Body of pancreas (tissue), 4 donors: ENCODE results near the gene CCDC85A.

Experiments used
- POLR2A ChIP-seq, 3 donors: fragments of 450-650 bp; IDR thresholded peaks; one replicate each; pipeline ENCODE4 v1.6.1; 2016; ENCODE audit warnings: antibody characterized with exemption in 3 of 3, mild to moderate bottlenecking in 2 of 3
- TF ChIP-seq, protein P1 (sequence below), 7 experiments: fragments of 450-650 bp in 4 of 7; fragments of 200-600 bp in 3 of 7; sonication (generic) in 3 of 7; IDR thresholded peaks; one replicate each; pipeline ENCODE4 v1.5.1; 2016 to 2019; ENCODE audit warnings: antibody characterized with exemption in 7 of 7

GRCh38 chr2:56191617-56192016 is 7.8 kb downstream of the CCDC85A start:
- TF ChIP-seq, protein P1, sequence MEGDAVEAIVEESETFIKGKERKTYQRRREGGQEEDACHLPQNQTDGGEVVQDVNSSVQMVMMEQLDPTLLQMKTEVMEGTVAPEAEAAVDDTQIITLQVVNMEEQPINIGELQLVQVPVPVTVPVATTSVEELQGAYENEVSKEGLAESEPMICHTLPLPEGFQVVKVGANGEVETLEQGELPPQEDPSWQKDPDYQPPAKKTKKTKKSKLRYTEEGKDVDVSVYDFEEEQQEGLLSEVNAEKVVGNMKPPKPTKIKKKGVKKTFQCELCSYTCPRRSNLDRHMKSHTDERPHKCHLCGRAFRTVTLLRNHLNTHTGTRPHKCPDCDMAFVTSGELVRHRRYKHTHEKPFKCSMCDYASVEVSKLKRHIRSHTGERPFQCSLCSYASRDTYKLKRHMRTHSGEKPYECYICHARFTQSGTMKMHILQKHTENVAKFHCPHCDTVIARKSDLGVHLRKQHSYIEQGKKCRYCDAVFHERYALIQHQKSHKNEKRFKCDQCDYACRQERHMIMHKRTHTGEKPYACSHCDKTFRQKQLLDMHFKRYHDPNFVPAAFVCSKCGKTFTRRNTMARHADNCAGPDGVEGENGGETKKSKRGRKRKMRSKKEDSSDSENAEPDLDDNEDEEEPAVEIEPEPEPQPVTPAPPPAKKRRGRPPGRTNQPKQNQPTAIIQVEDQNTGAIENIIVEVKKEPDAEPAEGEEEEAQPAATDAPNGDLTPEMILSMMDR (IDR thresholded peaks at IDR 0.05): peak in 5 of 7 experiments; percentile 28 to 54 (median 44)
- no peak for TF ChIP-seq POLR2A (IDR thresholded peaks at IDR 0.05)
